Measurements from ENCODE around the gene PACRG.

Gene PACRG

GRCh38 chr6:163318071-163318786, 590.5 kb downstream of the PACRG start:
- DNase-seq = no peak

GRCh38 chr6:163319609-163320366, 592.0 kb downstream of the PACRG start:
- no peak for DNase-seq

DNA sequence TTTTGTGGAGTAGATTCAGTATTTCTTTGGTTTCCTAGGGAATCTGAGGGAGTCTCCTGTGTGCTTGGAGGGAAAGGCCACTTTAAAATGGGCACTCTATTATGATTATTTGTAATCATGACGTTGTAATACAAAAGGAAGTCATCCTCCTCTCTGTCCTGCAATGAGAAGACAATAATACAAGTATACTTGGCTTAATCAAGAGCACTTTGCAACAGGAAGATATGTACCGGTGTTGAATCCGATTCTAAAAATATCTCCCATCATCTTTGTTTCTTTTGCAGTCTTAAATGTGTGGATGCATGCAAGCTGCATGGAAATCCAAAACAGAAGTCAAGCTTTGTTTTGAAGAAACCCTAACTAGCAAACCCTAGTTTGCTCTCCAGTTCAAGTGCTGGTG, 592.6 kb downstream of the PACRG start:
- no peak for DNase-seq

GRCh38 chr6:163320804-163321203, 593.0 kb downstream of the PACRG start:
- DNase-seq = no peak

GRCh38 chr6:163321717-163322116, 593.9 kb downstream of the PACRG start:
- DNase-seq = no peak

GRCh38 chr6:163323274-163323673, 595.5 kb downstream of the PACRG start:
- no peak for DNase-seq

DNA sequence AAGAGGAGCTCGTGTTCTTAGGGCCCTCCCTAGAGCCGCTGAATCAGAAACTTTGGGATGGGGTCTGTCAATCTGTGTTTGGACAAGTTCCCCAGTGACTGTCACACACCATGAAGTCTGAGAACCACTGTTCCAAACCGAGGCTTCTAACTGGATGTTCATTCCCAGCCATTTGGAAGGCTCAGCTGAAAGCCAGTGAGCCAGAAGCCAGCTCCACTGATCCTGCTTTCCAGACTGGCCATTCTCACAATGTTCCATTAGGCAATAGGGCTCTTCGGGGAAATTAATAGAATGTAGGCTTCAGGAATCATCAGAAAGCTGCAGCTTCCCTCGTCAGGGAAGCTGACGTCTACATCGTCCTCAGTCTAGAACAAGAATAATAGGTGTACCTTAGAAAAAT, 595.9 kb downstream of the PACRG start:
- no peak for DNase-seq

DNA sequence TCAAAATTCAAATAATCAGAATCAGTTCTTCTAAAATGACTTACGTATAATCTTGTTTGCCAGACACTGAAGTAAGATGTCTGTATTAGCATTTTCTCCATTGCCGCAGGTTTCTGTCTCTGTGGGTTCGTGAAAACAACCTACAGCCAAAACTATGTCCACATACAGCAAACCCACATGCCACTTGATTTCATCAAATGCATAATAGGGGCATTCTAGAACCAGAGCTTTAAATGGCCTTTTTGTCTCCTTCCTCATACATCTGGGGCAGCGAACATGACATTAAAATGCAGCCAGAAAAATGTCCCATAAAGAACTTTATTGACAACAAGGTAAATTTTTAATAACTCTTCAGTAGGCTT, 596.5 kb downstream of the PACRG start:
- no peak for DNase-seq

DNA sequence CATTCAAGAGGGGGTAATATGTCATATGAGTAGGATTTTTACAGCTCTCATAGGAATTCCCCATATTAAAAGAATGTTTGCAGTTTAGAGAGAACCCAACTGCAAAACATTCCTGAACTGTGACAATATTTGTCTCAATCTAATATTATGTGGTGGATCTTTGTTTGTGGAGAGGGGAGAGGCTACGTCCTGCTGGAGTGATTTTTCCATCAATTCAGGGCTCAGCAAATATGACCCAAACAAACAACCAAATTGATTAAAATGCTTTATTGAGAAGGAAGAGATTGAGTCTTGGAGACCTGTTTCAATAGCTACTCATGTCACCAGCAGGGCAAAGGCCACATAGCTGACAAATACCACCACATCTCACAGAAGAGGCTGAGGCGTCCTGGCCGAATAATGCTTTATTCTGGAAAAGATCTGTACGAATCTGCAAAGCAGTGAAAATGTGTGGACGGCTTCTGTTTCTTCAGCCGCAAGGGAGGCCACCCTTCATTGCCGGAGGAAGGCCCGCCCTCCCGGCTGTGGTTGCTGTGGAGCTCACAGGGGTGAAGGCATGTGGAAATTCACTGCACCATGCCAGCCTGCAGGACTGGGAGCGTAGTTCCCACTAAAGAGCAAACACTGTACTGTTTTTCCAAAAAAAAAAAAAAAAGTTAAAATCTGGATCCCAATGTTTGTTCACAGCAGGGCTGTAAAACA, 597.1 kb downstream of the PACRG start:
- DNase-seq = peak; percentile 80

GRCh38 chr6:163325390-163325784, 597.6 kb downstream of the PACRG start:
- DNase-seq = no peak

DNA sequence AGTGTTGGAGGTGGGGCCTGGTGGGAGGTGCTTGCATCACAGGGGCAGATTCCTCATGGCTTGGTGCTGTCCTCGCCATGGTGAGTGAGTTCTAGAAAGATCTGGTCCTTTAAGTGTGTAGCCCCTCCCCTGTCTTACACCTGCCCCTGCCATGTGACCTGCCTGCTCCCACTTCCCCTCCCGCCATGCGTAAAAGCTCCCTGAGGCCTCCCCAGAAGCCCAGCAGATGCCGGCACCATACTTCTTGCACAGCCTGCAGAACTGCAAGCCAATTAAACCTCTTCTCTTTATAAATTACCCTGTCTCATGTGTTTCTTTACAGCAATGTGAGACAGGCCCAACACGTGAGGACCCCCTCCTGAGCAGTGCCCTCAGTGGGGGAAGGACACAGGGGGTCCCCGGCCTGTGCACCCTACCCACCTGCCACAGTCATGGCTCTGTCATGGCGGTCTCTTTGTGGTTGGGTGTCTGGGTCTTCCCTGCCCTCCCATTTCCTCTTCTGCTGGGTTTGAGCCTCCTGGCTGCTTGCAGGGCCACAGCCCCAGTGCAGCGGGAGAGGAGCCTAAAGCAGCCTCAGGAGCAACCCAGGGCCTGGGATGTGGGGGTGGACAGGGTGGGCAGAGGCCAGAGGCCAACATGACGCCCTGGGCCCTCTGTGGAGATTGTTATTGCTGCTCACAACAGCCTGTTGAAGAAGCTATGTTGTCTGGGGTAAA, 599.5 kb downstream of the PACRG start:
- no peak for DNase-seq

- peak; percentile 36 for DNase-seq
Observed at GRCh38 chr6:163327921-163328320, 600.1 kb downstream of the PACRG start.

- DNase-seq = no peak
Observed at GRCh38 chr6:163328411-163328810, 600.6 kb downstream of the PACRG start.

GRCh38 chr6:163329991-163330390, 602.2 kb downstream of the PACRG start:
- no peak for DNase-seq

- no peak for DNase-seq
Observed at GRCh38 chr6:163331245-163331644, 603.5 kb downstream of the PACRG start.

- DNase-seq = no peak
Observed at GRCh38 chr6:163332575-163332974, 604.8 kb downstream of the PACRG start.

DNA sequence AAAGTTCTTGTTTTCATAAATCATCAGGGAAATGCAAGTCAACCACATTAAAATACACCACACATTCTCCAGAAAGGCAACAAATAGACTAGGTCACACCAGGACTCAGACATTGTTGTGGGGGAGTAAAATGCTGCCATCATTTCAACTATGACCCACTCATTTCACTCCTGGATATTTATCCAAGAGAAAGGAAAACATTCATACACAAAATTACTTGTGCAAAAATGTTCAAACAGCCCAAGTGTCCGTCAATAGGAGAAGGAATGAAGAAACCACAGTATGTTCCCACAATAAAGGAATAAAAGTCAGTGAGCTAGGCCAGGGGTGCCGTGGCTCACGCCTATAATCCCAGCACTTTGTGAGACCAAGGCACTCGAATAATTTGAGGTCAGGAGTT, 605.3 kb downstream of the PACRG start:
- no peak for DNase-seq

DNA sequence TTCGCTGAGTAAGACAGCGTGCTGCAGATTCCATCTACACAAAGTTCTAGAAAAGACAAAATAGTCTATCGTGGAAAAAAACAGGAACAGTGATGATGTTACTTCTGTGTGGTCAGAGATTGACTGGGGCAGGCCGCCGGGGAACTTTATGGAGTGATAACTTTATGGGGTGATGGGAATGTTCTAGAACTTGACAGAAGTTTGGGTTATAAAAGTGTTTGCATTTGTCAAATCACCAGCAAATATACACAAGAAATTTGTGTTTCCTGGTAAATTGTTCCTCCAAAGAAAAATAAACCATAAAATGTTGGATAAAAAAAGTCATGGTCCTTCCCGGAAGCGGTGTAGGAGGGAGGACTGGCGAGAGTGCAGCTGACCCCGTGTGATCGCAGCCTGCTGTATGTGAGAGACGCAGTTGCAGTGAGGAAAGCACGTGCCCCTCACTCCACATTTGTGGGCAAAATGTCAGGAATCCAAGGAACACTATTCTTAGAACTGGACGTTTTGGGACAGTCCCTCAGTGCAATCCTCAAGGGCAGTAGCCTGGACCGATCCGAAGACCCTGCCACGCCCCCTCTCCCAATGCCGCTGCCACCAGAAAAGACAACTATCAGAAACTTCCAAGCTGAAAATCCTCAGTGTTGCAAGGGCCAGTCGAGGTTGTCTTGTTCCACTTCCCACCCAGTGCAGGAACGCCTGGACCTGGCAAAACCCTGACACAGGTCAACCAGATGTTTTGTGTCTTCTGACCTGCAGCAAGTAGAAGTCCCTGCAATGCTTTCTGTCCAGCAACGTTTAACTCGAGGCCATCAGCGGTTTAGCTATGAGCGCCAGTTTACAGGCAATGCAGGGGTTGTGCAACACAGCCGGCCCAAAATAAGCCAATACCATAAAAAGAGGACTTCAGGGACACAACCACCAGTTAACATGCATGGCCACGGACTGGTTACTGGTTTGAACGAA, 606.2 kb downstream of the PACRG start:
- DNase-seq = no peak

DNA sequence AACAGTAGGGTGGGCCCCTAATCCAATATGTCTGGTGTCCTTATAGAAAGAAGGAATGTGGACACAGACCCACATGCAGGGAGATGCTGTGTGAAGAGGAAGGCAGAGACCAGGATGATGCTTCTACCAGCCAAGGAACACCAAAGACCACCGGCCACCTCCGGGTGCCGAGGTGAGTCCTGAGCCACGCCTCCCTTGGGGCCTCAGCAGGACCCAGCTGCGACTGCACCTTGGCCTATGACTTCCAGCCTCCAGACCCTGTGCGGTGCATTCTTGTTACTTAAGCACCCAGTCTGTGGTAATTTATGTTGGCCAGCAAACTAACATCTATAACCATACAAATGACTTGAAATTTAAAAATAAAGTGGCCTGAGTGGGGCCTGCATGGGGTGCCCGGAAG, 607.3 kb downstream of the PACRG start:
- no peak for DNase-seq

- no peak for DNase-seq
Observed at GRCh38 chr6:163335671-163336545, 608.1 kb downstream of the PACRG start.

- no peak for DNase-seq
Observed at GRCh38 chr6:163336961-163337360, 609.2 kb downstream of the PACRG start.

Data from fibroblast of skin of back (primary cell).